Measurements from ENCODE around the gene ITIH4.

ITIH4 gene

DNA sequence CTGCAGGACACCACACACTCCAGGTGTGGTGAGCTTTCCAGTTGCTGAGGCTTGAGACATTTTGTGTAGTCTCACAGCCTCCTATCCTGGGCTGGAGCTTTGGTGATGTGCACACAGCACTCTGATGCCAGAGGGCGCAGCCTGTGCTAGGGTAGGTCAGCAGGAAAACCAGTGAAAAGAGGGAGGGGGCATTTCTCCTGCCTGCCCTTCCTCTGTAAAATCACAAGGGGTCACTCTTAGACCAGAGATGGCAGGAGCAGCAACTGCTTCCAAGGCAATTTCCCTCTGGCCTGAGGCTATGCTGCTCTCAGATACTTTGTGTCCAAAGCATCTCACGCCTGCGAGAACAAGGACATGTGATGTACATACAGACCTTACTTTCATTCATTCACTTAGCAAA is 20.9 kb upstream of the ITIH4 start:
- DNase-seq = peak; percentile 72 to 80 (median 75)
- POLR2A ChIA-PET = no interaction called here
- CTCF ChIA-PET = interaction anchor here (0.7 to 3.6 kb wide), 16 partner anchors 10 to 267 kb away, joined by 3 to 22 read pairs (median 5); no protein-coding TSS in a partner anchor
- Histone ChIP-seq H3K4me1 (ENCODE audit: control extremely low read depth in 1 of 4, control insufficient read depth in 4 of 4, insufficient read depth in 4 of 4, low read length in 3 of 4) (peaks cover 0 to 6% (median 4%) of the 10 kb centered on the region in 4 experiments), H3K27ac (ENCODE audit: insufficient read depth in 1 of 2, low read depth in 1 of 2, low read length in 2 of 2, poor library complexity in 1 of 2, severe bottlenecking in 2 of 2) (no peak overlapping the region), H3K36me3 (ENCODE audit: control insufficient read depth in 4 of 4, insufficient read depth in 4 of 4, low read length in 3 of 4) (peaks cover 2 to 54% (median 29%) of the 10 kb centered on the region in 4 experiments), H3K9me3 (ENCODE audit: control extremely low read depth in 1 of 5, control insufficient read depth in 4 of 5, insufficient read depth in 2 of 5, low read depth in 1 of 5, low read length in 4 of 5) (no peaks in the 10 kb centered on the region), H3K27me3 (replicated peaks in 2 of 5; ENCODE audit: control insufficient read depth in 4 of 5, insufficient read depth in 5 of 5, low read length in 4 of 5) (no peaks in the 10 kb centered on the region), H3K4me3 (ENCODE audit: control insufficient read depth in 1 of 7, extremely low read depth in 1 of 7, insufficient read depth in 4 of 7, low read depth in 2 of 7, low read length in 6 of 7) (no peak overlapping the region)
- no CpG with 5 or more reads among the region's 3 CpGs for WGBS (ENCODE audit: insufficient coverage)

DNA sequence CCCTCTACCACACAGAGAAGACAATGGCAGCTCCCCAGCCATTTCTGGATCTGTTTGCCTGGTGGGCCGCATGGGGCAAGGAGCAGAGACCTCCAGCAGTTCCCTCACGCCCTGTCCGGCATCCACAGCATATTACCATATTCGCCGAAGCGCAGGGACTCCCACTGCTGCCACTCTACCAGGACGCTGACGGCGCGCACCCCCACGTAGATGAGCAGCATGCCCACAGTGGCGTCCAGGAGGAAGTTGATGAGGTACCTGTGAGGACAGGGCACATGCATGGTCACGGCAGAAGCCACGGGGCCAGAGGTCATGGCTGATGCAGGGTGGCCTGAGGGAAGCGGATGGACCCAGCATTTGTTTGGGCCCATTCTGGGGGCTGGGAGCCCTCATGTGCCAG is 19.2 kb upstream of the ITIH4 start:
- H3K9me3 ChIP-seq (ENCODE audit: control extremely low read depth in 1 of 5, control insufficient read depth in 4 of 5, insufficient read depth in 2 of 5, low read depth in 1 of 5, low read length in 4 of 5) = no peaks in the 10 kb centered on the region
- CTCF ChIA-PET = interaction anchor here (1.1 to 3.6 kb wide), 8 partner anchors 8 to 223 kb away, joined by 3 to 22 read pairs (median 4); no protein-coding TSS in a partner anchor
- peaks cover 2 to 53% (median 28%) of the 10 kb centered on the region in 4 experiments for H3K36me3 ChIP-seq (ENCODE audit: control insufficient read depth in 4 of 4, insufficient read depth in 4 of 4, low read length in 3 of 4)
- no peak for DNase-seq
- no peak overlapping the region for H3K27ac ChIP-seq (ENCODE audit: insufficient read depth in 1 of 2, low read depth in 1 of 2, low read length in 2 of 2, poor library complexity in 1 of 2, severe bottlenecking in 2 of 2)
- WGBS (ENCODE audit: insufficient coverage) = 97% methylated on average over 15 of the region's 15 CpGs
- H3K4me1 ChIP-seq (ENCODE audit: control extremely low read depth in 1 of 4, control insufficient read depth in 4 of 4, insufficient read depth in 4 of 4, low read length in 3 of 4) = peaks cover 0 to 9% (median 7%) of the 10 kb centered on the region in 4 experiments
- H3K27me3 ChIP-seq (replicated peaks in 2 of 5; ENCODE audit: control insufficient read depth in 4 of 5, insufficient read depth in 5 of 5, low read length in 4 of 5) = no peaks in the 10 kb centered on the region
- POLR2A ChIA-PET = no interaction called here
- no peak overlapping the region for H3K4me3 ChIP-seq (ENCODE audit: control insufficient read depth in 1 of 7, extremely low read depth in 1 of 7, insufficient read depth in 4 of 7, low read depth in 2 of 7, low read length in 6 of 7)

DNA sequence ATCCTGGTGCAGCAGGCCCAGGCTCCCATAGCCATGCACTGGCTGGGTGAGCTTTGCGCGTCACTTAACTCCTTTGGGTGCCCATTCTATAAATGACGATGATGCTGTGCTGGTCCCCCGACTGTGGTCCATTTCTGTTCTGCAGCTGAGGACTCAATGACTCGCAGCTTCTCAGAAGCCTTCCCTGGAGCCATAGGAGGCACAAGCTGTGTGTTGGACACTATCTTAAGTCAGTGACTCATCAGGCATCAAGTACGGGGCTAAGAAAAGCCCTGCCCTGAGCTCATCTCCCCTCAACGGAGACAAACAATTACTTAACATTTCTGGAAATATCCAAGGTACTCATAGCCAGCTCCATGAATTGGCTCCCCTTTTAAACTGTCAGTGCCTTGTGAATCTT is 18.1 kb upstream of the ITIH4 start:
- Histone ChIP-seq H3K27me3 (replicated peaks in 2 of 5; ENCODE audit: control insufficient read depth in 4 of 5, insufficient read depth in 5 of 5, low read length in 4 of 5) (no peaks in the 10 kb centered on the region), H3K36me3 (ENCODE audit: control insufficient read depth in 4 of 4, insufficient read depth in 4 of 4, low read length in 3 of 4) (peaks cover 4 to 60% (median 30%) of the 10 kb centered on the region in 4 experiments), H3K4me3 (ENCODE audit: control insufficient read depth in 1 of 7, extremely low read depth in 1 of 7, insufficient read depth in 4 of 7, low read depth in 2 of 7, low read length in 6 of 7) (no peak overlapping the region), H3K27ac (ENCODE audit: insufficient read depth in 1 of 2, low read depth in 1 of 2, low read length in 2 of 2, poor library complexity in 1 of 2, severe bottlenecking in 2 of 2) (no peak overlapping the region), H3K4me1 (ENCODE audit: control extremely low read depth in 1 of 4, control insufficient read depth in 4 of 4, insufficient read depth in 4 of 4, low read length in 3 of 4) (peaks cover 0 to 9% (median 7%) of the 10 kb centered on the region in 4 experiments), H3K9me3 (ENCODE audit: control extremely low read depth in 1 of 5, control insufficient read depth in 4 of 5, insufficient read depth in 2 of 5, low read depth in 1 of 5, low read length in 4 of 5) (no peaks in the 10 kb centered on the region)
- CTCF ChIA-PET = interaction anchor here (1.2 to 3.6 kb wide), 5 partner anchors 11 to 223 kb away, joined by 3 to 22 read pairs (median 3); no protein-coding TSS in a partner anchor
- no peak for DNase-seq
- 84% methylated on average over 7 of the region's 7 CpGs for WGBS (ENCODE audit: insufficient coverage)
- POLR2A ChIA-PET = no interaction called here

DNA sequence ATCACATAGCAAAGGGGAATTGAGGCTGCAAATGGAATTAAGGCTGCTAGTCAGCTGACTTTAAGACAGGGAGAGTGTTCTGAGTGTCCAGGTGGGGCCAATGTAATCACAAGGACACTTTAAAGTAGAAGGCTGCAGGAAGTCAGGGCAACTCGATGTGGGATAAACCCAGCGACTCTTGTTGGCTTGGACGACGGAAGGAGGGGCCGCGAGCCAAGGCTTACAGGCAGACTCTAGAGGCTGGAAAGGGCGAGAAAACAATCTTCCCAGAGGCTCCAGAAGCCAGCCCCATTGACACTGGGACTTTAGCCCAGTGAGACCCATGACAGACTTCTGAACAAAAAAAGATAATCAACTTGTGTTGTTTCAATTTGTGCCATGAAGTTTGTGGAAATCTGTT is 17.3 kb upstream of the ITIH4 start:
- ChIA-PET POLR2A (no interaction called here), CTCF (interaction anchor here (0.6 to 1.4 kb wide), 4 partner anchors 89 to 224 kb away, joined by 3 to 4 read pairs (median 3); no protein-coding TSS in a partner anchor)
- no peak overlapping the region for H3K4me3 ChIP-seq (ENCODE audit: control insufficient read depth in 1 of 7, extremely low read depth in 1 of 7, insufficient read depth in 4 of 7, low read depth in 2 of 7, low read length in 6 of 7)
- DNase-seq = no peak
- WGBS (ENCODE audit: insufficient coverage) = 97% methylated on average over 7 of the region's 7 CpGs
- H3K9me3 ChIP-seq (ENCODE audit: control extremely low read depth in 1 of 5, control insufficient read depth in 4 of 5, insufficient read depth in 2 of 5, low read depth in 1 of 5, low read length in 4 of 5) = no peaks in the 10 kb centered on the region
- no peaks in the 10 kb centered on the region for H3K27me3 ChIP-seq (replicated peaks in 2 of 5; ENCODE audit: control insufficient read depth in 4 of 5, insufficient read depth in 5 of 5, low read length in 4 of 5)
- H3K4me1 ChIP-seq (ENCODE audit: control extremely low read depth in 1 of 4, control insufficient read depth in 4 of 4, insufficient read depth in 4 of 4, low read length in 3 of 4) = peaks cover 0 to 9% (median 7%) of the 10 kb centered on the region in 4 experiments
- no peak overlapping the region for H3K27ac ChIP-seq (ENCODE audit: insufficient read depth in 1 of 2, low read depth in 1 of 2, low read length in 2 of 2, poor library complexity in 1 of 2, severe bottlenecking in 2 of 2)
- peaks cover 5 to 56% (median 32%) of the 10 kb centered on the region in 4 experiments for H3K36me3 ChIP-seq (ENCODE audit: control insufficient read depth in 4 of 4, insufficient read depth in 4 of 4, low read length in 3 of 4)

DNA sequence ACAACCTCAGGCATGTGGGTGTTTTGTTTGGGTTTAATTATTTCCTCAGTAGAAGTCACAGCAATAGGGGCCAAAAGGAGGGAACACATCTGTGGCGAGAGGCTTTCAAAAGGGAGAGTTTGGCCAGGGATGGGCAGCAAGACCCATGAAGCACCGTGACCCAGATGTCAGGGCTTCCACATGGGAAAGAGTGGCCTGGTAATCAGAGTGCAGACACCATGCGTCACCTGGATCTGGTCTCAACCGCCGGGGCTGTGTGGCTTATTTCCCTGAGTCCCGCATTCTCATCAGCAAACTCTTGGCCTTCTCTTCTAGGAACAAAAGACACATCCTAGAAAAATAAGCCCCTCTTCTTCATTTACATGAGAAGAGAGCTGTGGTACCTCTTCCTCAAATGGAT is 16.8 kb upstream of the ITIH4 start:
- CTCF ChIA-PET = interaction anchor here (0.6 to 1.3 kb wide), 2 partner anchors 89 to 147 kb away, joined by 3 read pairs; no protein-coding TSS in a partner anchor
- 98% methylated on average over 3 of the region's 6 CpGs for WGBS (ENCODE audit: insufficient coverage)
- POLR2A ChIA-PET = no interaction called here
- no peaks in the 10 kb centered on the region for H3K27me3 ChIP-seq (replicated peaks in 2 of 5; ENCODE audit: control insufficient read depth in 4 of 5, insufficient read depth in 5 of 5, low read length in 4 of 5)
- H3K36me3 ChIP-seq (ENCODE audit: control insufficient read depth in 4 of 4, insufficient read depth in 4 of 4, low read length in 3 of 4) = peaks cover 7 to 56% (median 33%) of the 10 kb centered on the region in 4 experiments
- no peaks in the 10 kb centered on the region for H3K9me3 ChIP-seq (ENCODE audit: control extremely low read depth in 1 of 5, control insufficient read depth in 4 of 5, insufficient read depth in 2 of 5, low read depth in 1 of 5, low read length in 4 of 5)
- H3K4me3 ChIP-seq (ENCODE audit: control insufficient read depth in 1 of 7, extremely low read depth in 1 of 7, insufficient read depth in 4 of 7, low read depth in 2 of 7, low read length in 6 of 7) = no peak overlapping the region
- H3K27ac ChIP-seq (ENCODE audit: insufficient read depth in 1 of 2, low read depth in 1 of 2, low read length in 2 of 2, poor library complexity in 1 of 2, severe bottlenecking in 2 of 2) = no peak overlapping the region
- H3K4me1 ChIP-seq (ENCODE audit: control extremely low read depth in 1 of 4, control insufficient read depth in 4 of 4, insufficient read depth in 4 of 4, low read length in 3 of 4) = peaks cover 0 to 9% (median 7%) of the 10 kb centered on the region in 4 experiments
- DNase-seq = no peak

DNA sequence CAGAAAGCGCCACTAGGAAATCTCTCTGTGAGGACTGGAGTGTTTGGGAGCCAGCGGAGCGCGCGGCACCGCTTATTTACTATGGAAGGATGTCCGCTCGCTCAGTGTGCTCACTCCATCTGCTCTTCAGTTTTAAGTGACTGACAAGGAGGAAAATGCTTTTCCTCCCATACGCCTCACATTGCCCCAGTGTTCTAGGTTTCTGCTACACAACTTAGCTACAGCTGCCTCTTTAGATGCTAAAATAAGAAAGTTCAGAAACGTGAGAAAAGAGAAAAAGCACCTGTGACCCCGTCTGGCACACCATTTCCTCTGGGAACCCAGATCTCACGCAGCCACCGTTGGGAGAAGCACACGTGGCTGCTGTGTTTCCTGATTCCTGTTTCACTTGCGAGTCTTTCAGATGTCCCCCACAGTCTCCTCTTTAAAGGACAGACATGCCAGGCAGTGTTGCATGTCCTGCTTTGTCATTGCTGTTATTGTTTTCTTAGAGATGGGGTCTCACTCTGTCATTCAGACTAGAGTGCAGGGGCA is 16.0 kb upstream of the ITIH4 start:
- H3K4me1 ChIP-seq (ENCODE audit: control extremely low read depth in 1 of 4, control insufficient read depth in 4 of 4, insufficient read depth in 4 of 4, low read length in 3 of 4) = peaks cover 0 to 9% (median 7%) of the 10 kb centered on the region in 4 experiments
- DNase-seq = no peak
- peaks cover 9 to 55% (median 30%) of the 10 kb centered on the region in 4 experiments for H3K36me3 ChIP-seq (ENCODE audit: control insufficient read depth in 4 of 4, insufficient read depth in 4 of 4, low read length in 3 of 4)
- WGBS (ENCODE audit: insufficient coverage) = 55% methylated on average over 13 of the region's 15 CpGs
- no peak overlapping the region for H3K27ac ChIP-seq (ENCODE audit: insufficient read depth in 1 of 2, low read depth in 1 of 2, low read length in 2 of 2, poor library complexity in 1 of 2, severe bottlenecking in 2 of 2)
- H3K4me3 ChIP-seq (ENCODE audit: control insufficient read depth in 1 of 7, extremely low read depth in 1 of 7, insufficient read depth in 4 of 7, low read depth in 2 of 7, low read length in 6 of 7) = no peak overlapping the region
- H3K27me3 ChIP-seq (replicated peaks in 2 of 5; ENCODE audit: control insufficient read depth in 4 of 5, insufficient read depth in 5 of 5, low read length in 4 of 5) = no peaks in the 10 kb centered on the region
- H3K9me3 ChIP-seq (ENCODE audit: control extremely low read depth in 1 of 5, control insufficient read depth in 4 of 5, insufficient read depth in 2 of 5, low read depth in 1 of 5, low read length in 4 of 5) = no peaks in the 10 kb centered on the region
- POLR2A ChIA-PET = no interaction called here
- CTCF ChIA-PET = interaction anchor here (1.3 to 1.6 kb wide), 2 partner anchors 10 to 90 kb away, joined by 3 read pairs; no protein-coding TSS in a partner anchor

DNA sequence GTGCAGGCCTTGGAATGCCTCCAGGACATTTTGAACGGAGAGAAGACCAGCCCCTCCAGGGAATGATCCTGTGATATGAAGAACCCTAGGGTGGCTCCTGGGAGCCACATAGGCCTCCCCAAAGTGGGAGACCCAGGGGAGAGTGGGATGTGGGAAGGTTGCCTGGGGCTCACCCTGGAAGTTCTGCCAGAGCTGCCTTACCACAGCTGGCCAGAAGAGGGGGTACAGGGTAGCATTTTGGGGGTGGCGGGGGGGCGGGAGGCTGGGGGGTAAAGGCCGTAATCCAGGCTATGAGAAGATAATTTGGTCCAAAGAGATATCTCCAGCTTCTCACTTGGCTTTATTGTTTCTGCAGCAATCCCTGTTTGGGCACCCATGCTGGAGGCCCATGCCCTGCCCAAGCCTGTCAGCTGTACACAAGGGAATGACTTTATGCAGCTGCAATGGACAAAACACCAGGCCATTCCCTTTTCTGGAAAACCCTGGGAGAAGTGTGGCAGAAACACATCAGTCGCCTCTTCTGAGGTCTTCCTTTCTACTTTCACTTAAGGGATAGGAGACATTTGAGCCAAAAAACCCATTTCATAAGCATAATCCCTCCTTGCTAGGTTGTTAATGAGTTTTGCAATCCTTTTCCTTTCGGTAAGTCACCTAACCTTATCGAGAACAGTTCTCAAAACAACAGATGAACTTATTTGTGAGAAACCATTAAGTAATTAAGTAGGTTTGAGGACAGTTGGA is 15.4 kb upstream of the ITIH4 start:
- no peaks in the 10 kb centered on the region for H3K9me3 ChIP-seq (ENCODE audit: control extremely low read depth in 1 of 5, control insufficient read depth in 4 of 5, insufficient read depth in 2 of 5, low read depth in 1 of 5, low read length in 4 of 5)
- H3K36me3 ChIP-seq (ENCODE audit: control insufficient read depth in 4 of 4, insufficient read depth in 4 of 4, low read length in 3 of 4) = peaks cover 8 to 56% (median 32%) of the 10 kb centered on the region in 4 experiments
- H3K27me3 ChIP-seq (replicated peaks in 2 of 5; ENCODE audit: control insufficient read depth in 4 of 5, insufficient read depth in 5 of 5, low read length in 4 of 5) = no peaks in the 10 kb centered on the region
- no peak overlapping the region for H3K4me3 ChIP-seq (ENCODE audit: control insufficient read depth in 1 of 7, extremely low read depth in 1 of 7, insufficient read depth in 4 of 7, low read depth in 2 of 7, low read length in 6 of 7)
- whole genome bisulfite sequencing (ENCODE audit: insufficient coverage) = 94% methylated on average over 3 of the region's 7 CpGs
- CTCF ChIA-PET = interaction anchor here (0.5 to 1.6 kb wide), 6 partner anchors 9 to 138 kb away, joined by 3 to 6 read pairs (median 3); no protein-coding TSS in a partner anchor
- no peak overlapping the region for H3K27ac ChIP-seq (ENCODE audit: insufficient read depth in 1 of 2, low read depth in 1 of 2, low read length in 2 of 2, poor library complexity in 1 of 2, severe bottlenecking in 2 of 2)
- H3K4me1 ChIP-seq (ENCODE audit: control extremely low read depth in 1 of 4, control insufficient read depth in 4 of 4, insufficient read depth in 4 of 4, low read length in 3 of 4) = peaks cover 0 to 9% (median 7%) of the 10 kb centered on the region in 4 experiments
- POLR2A ChIA-PET = no interaction called here
- DNase-seq = peak in 1 of 3 donors; percentile 18

All from common myeloid progenitor, CD34-positive (primary cell).